Large intestine (tissue), 3 donors: ENCODE measurements around the gene CTNNAL1. TPM values are rescaled to one million over a fixed set of nuclear protein-coding genes. Genes with fewer than 3 reads are reported as not detected.

ENCODE experiments used
- DNase-seq, 2 donors: peaks; one replicate each; pipeline versions ENCODE4 v3.0.0 to v3.0.0-alpha.2; 2013
- H3K27ac ChIP-seq: one replicate; pipeline ENCODE4 v1.5.1; 2013; ENCODE audit warnings: low read length
- H3K27me3 ChIP-seq: 2 replicates; pipeline ENCODE4 v1.6.1; 2013; ENCODE audit warnings: low read length; ENCODE audit not compliant: control insufficient read depth, insufficient read depth
- H3K36me3 ChIP-seq: 2 replicates; pipeline ENCODE4 v1.6.1; 2013; ENCODE audit warnings: low read length; ENCODE audit not compliant: control insufficient read depth, insufficient read depth
- H3K4me1 ChIP-seq: one replicate; pipeline ENCODE4 v1.6.1; 2013; ENCODE audit warnings: low read length; ENCODE audit not compliant: control insufficient read depth, insufficient read depth
- H3K4me3 ChIP-seq: one replicate; pipeline ENCODE4 v1.5.1; 2013; ENCODE audit warnings: low read length
- H3K9me3 ChIP-seq: one replicate; pipeline ENCODE4 v1.6.1; 2013; ENCODE audit warnings: mild to moderate bottlenecking, low read depth, low read length, moderate library complexity; ENCODE audit not compliant: control insufficient read depth
- WGBS: methylation state at CpG from one replicate; pipeline ENCODE4 v1.1.5; 2013; ENCODE audit warnings: low lambda C conversion rate; ENCODE audit not compliant: insufficient coverage; 5-methylcytosine and 5-hydroxymethylcytosine counted together
- polyA plus RNA-seq: library from polyadenylated mRNA; unstranded; fragments of 120-200 nt; gene quantifications from one replicate; pipeline ENCODE4 v1.2.1, GENCODE V29; 2013

The CTNNAL1 gene
- polyA plus RNA-seq, 1 donor: 24.0 TPM

DNA sequence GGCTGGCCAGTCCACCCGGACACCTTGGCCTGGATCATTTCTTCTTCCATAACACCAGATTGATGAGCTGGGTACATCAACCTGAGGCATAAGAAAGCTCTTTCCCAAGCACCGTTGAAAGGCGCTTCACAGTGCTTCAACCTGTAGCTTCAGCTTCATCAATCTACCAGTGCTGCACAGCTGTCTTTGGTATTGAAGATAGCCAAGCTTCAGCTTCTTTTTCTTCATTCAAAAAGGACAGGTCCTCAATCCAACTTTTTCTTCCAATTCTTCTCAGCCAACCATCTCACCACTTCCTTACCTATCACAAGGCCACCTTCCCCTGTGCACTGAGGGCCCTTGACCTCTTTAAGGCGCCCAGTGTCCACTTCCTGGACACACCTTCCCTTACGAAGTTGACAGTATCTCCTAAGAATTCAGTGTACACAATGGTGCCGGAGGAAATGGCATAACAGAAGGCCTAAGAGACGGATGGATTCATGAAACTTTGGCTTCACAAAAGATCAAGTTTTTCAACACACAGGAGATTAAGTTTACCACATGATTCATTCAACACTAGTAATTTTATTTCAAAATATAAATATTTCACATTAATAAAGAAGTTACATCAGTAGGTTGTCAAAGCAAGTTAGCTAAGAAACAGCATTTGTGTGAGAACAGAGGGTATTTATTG, 1.4 kb upstream of the CTNNAL1 start:
- no peak for DNase-seq
- Histone ChIP-seq H3K4me3 (no peak overlapping the region), H3K36me3 (peaks cover 16% of the 10 kb centered on the region), H3K27ac (peak overlapping the region; percentile 60), H3K27me3 (no peaks in the 10 kb centered on the region), H3K9me3 (no peaks in the 10 kb centered on the region), H3K4me1 (peaks cover 17% of the 10 kb centered on the region)
- WGBS: 93% methylated on average over 2 of the region's 7 CpGs

DNA sequence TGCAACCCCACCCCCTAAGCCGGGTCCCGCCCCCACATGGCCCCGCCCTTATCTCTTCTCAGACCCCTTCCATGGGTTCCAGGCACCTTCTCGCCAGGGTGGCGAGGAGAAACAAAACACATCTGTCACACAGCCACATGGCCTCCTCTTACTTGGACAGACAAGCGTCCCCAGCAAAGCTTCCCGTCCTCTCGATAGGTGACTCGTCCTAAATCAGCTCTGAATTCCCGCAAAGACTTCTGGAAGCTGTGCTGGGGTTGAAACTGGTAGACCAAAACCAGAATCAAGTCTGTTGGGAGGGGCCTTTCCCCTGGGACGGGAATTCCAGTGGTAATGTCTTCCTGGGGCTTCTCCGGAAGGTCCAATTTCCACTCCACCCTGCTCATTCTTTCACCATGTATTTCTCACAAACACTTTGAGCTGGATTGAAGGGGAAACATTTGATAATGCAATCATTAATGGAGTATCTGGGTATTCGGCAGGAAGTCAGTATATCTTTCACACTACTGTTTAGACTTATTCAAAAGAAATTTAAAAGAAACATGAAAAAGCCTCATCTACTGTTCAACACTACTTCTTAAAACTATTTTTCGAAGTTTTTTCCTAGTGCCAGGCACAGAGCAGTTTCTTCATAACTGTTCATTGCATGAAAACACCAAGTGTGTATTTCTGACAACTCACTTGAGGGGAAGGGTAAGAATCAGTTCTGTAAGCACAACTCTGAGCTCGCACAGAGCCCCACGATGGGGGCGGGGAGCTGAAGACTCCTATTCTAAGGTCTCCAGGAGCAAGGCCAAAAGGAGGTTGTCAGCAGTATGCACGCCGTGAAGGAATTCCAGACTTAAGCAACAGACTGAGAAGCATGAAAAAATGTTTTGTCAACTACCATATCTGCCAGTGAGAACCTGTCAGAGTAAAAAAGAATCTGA, 644 bp upstream of the CTNNAL1 start:
- peak overlapping the region; percentile 40 for H3K4me3 ChIP-seq
- DNase-seq: peak in 1 of 2 donors; percentile 19
- H3K4me1 ChIP-seq: peaks cover 17% of the 10 kb centered on the region
- H3K27me3 ChIP-seq: no peaks in the 10 kb centered on the region
- H3K36me3 ChIP-seq: peaks cover 8% of the 10 kb centered on the region
- no peaks in the 10 kb centered on the region for H3K9me3 ChIP-seq
- H3K27ac ChIP-seq: peak overlapping the region; percentile 60
- WGBS: 100% methylated on average over 1 of the region's 19 CpGs

DNA sequence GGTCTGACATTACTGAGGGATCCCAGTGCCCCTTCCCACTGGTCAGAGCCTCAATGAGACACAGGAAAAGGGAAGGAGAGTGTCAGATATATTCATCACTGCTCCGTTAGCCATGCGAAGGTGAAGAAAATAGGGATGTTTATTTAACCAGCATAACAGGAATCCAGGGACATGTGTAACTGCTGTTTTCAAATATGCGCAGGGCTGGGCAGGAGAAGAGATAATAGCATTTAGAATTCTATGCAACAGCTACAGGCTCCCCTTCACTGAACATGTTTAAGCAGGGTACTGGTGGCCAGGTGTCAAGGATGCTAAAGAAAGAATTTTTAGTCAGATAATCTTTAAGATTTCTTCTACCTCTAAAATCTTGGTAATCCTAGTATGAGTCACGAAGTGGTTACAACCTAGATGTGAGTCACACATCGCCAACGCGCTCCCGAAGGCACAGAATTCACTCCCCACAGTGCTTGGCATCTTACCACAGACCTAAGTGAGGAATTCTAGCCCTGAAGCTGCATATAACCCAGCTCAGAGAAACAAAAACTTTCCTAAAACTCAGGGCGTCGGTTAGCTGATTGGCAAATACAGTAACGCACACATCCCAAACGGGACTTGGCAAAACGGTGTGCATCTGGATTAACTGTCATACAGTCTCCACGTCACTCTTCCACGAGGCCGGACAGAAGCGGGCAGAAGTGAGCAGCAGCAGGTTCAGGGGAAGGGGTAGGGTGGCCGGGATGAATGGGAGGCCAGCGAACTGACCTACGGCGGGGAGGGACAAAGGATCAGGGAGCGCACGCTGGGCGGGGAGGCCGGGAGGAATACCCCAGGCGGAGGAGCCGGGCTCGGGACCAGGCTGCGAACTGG, 1.1 kb downstream of the CTNNAL1 start:
- DNase-seq: peak in 1 of 2 donors; percentile 71
- H3K36me3 ChIP-seq: peaks cover 3% of the 10 kb centered on the region
- H3K27ac ChIP-seq: peak overlapping the region; percentile 55
- peak overlapping the region; percentile 71 for H3K4me3 ChIP-seq
- no peaks in the 10 kb centered on the region for H3K27me3 ChIP-seq
- H3K9me3 ChIP-seq: no peaks in the 10 kb centered on the region
- WGBS: 60% methylated on average over 1 of the region's 29 CpGs
- H3K4me1 ChIP-seq: peaks cover 17% of the 10 kb centered on the region

DNA sequence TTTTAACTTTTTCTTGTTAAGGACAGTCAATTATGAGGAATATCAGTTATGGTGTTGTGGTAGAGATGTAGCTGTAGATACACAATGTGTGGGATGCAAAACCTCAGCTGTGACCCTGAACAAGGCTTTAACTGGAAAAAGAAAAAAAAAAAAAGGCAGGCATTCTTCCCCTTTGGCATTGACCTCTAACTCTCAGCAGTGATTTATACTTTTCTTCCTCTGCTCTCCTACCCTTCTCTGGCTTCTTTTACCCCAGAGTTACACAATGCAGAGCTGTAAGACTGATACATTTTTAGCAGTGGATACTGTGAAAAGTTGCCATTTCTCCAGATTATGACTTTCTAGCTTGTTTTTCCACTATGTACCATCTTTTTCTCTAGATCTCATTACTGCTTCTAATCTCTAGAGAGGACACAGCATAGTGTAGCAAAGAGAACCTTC, 2.0 kb downstream of the CTNNAL1 start:
- Histone ChIP-seq H3K4me1 (peaks cover 17% of the 10 kb centered on the region), H3K4me3 (no peak overlapping the region), H3K36me3 (no peaks in the 10 kb centered on the region), H3K27ac (no peak overlapping the region), H3K9me3 (no peaks in the 10 kb centered on the region), H3K27me3 (no peaks in the 10 kb centered on the region)
- DNase-seq: no peak

DNA sequence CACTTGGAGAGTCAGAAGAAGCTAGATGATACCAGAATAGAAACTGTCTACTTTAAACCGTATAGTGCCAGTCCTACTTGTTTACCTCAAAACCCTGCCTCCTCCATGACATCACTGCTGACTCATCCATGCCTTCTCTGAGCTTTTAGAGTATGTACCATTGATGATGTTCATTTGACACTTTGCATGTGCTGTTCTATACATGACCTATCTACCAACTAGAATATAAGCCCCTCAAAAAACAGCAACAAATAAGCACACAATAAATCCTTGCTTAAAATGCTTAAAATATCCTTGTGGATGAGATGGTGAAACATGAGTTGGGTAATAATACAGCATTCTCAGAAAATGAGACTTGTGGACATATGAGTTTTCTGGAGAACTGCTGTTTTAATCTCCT, 2.6 kb downstream of the CTNNAL1 start:
- Histone ChIP-seq H3K36me3 (no peaks in the 10 kb centered on the region), H3K4me1 (peaks cover 17% of the 10 kb centered on the region), H3K27ac (no peak overlapping the region), H3K9me3 (no peaks in the 10 kb centered on the region), H3K4me3 (no peak overlapping the region), H3K27me3 (no peaks in the 10 kb centered on the region)
- DNase-seq: peak in 1 of 2 donors; percentile 25
- no CpG with 5 or more reads among the region's 1 CpG for WGBS

DNA sequence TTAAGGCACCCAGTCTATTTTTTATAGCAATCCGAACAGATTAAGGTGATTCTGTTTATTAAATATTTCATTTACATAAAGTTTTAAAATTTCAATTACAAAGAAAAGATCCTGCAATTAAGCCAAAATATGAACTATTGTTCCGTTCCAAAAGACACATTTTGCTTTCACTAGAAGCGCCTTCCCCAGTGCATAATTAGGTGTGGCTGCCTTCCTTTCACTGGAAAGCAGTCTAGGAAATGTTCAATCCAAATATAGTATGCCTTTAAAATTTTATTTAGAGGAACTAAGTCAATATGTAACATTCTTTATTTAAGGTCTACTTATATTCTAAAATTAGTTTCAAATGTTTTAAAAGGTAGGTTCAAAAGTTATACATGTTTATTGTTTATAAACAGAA, 7.6 kb downstream of the CTNNAL1 start:
- no peak for DNase-seq
- 100% methylated on average over 1 of the region's 3 CpGs for WGBS

DNA sequence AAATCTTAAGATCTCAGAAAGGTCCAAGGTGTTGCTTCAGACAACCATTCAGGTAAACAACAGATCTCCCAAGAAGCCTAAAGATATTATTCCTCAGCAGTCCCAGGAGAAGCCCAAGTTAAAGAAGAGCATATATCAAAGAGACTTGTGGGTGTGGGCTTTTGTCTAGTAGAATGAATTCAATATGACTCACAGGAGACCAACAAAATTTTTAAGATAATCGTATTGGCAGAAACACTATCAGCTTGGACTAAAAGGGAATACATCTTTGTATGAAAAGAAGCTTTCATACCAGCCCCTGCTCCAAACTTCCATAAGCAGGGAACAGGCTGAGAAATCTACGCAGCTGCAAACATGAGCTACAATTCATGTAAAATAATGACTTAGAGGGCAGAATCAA, 10.2 kb downstream of the CTNNAL1 start:
- no peaks in the 10 kb centered on the region for H3K27me3 ChIP-seq

More for the DNA sequence above, 7.6 kb downstream of the CTNNAL1 start:
- Histone ChIP-seq H3K36me3 (no peaks in the 10 kb centered on the region), H3K27ac (no peak overlapping the region), H3K4me1 (no peaks in the 10 kb centered on the region), H3K4me3 (no peak overlapping the region), H3K27me3 (no peaks in the 10 kb centered on the region), H3K9me3 (peaks cover 10% of the 10 kb centered on the region)

DNA sequence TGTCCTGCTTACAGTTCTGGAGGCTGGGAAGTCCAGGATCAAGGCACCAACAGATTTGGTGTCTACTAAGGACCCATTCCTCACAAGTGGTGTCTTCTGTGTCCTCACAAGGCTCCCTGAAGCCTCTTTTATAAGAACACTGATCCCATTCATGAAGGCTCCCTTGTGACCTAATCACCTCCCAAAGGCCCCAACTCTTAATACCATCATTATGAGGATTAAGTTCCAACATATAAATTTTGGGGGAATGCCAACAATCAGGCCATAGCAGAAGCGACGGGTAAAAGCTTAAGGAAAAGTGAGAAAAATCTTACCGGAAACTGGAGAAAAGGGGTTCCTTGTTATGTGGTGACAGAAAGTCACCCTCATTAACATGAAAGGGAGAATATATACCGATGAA, 11.2 kb downstream of the CTNNAL1 start:
- Histone ChIP-seq H3K9me3 (peaks cover 10% of the 10 kb centered on the region), H3K4me3 (no peak overlapping the region), H3K27ac (no peak overlapping the region), H3K36me3 (no peaks in the 10 kb centered on the region), H3K27me3 (no peaks in the 10 kb centered on the region), H3K4me1 (no peaks in the 10 kb centered on the region)
- 95% methylated on average over 4 of the region's 4 CpGs for WGBS
- no peak for DNase-seq

More for the DNA sequence above, 10.2 kb downstream of the CTNNAL1 start:
- DNase-seq: no peak
- H3K9me3 ChIP-seq: peaks cover 10% of the 10 kb centered on the region
- H3K4me3 ChIP-seq: no peak overlapping the region
- no peaks in the 10 kb centered on the region for H3K36me3 ChIP-seq
- WGBS: 71% methylated on average over 2 of the region's 2 CpGs
- no peaks in the 10 kb centered on the region for H3K4me1 ChIP-seq
- no peak overlapping the region for H3K27ac ChIP-seq

DNA sequence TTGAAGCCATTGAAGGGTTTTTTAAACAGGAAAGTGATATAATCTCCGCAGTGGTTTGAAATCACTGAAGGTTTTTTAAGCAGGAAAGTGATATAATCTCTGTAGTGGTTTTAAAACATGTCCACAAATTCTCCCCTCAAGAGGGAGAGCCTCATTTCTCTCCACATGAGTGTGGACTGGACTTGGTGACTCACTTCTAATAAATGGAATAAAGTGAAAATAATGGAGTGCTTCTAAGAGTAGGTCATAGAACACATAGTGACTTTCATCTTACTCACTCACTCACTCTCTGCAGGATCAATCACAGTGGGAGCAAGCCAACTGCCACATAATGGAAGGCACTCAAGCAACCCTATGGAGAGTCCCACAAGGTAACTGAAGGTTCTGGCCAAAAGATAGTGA, 12.0 kb downstream of the CTNNAL1 start:
- Histone ChIP-seq H3K36me3 (no peaks in the 10 kb centered on the region), H3K27ac (no peak overlapping the region), H3K9me3 (peaks cover 10% of the 10 kb centered on the region), H3K27me3 (no peaks in the 10 kb centered on the region), H3K4me1 (no peaks in the 10 kb centered on the region), H3K4me3 (no peak overlapping the region)
- no peak for DNase-seq
- no CpG with 5 or more reads among the region's 1 CpG for WGBS

DNA sequence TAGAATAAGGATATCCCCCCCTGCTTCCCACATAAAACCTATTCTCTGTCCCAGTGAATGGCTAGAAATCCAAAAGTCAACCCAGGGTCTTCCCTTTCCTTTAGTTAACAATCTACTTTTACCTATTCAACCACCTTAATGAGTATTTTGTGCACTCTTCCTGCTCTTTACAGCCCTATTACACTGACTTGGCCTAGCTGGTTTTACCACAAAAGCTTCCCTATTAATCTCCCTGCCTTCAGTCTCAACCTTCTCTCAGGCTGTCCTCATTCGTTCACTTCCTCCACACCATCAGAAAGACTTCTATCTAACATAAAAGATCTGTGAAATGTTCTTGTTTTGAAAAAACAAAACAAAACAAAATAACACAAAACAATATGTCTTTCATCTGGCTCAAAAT, 16.2 kb downstream of the CTNNAL1 start:
- Histone ChIP-seq H3K9me3 (no peaks in the 10 kb centered on the region), H3K27me3 (no peaks in the 10 kb centered on the region), H3K27ac (no peak overlapping the region), H3K4me3 (no peak overlapping the region), H3K4me1 (no peaks in the 10 kb centered on the region), H3K36me3 (no peaks in the 10 kb centered on the region)
- no CpG with 5 or more reads among the region's 1 CpG for WGBS
- DNase-seq: no peak
